ENCODE data around the gene TRIO.

GRCh38 chr5:14284392-14285148 lies 141.4 kb downstream of the TRIO start:
- TF ChIP-seq EZH2phosphoT487 (conservative IDR thresholded peaks at IDR 0.05; ENCODE audit: low read length) (no peak), CTCF (IDR thresholded peaks at IDR 0.05; ENCODE audit: insufficient read depth, low read length, poor library complexity, severe bottlenecking) (no peak)
